RWPE2 (cell line): ENCODE measurements around the gene MEGF9.

Source experiments
- ATAC-seq: fragments of 200-7000 bp; cut with Tn5 transposase; 3 replicates; pipeline ENCODE4 v1.9.1; 2021; ENCODE audit warnings: low read depth
- DNase-seq: peaks from one replicate; pipeline ENCODE4 v3.0.0-alpha.2; 2020; ENCODE audit warnings: low spot score
- H3K27ac ChIP-seq: fragments of 450-650 bp; 2 replicates; pipeline ENCODE4 v1.5.1; 2017; ENCODE audit warnings: mild to moderate bottlenecking; ENCODE audit not compliant: poor library complexity, severe bottlenecking
- H3K27me3 ChIP-seq: fragments of 250-450 bp; sonication (Bioruptor Pico); 2 replicates; pipeline ENCODE4 v1.5.1; 2021; ENCODE audit warnings: mild to moderate bottlenecking, moderate library complexity; ENCODE audit not compliant: insufficient read depth, poor library complexity, severe bottlenecking
- H3K36me3 ChIP-seq: fragments of 250-450 bp; sonication (Bioruptor Pico); 2 replicates; pipeline ENCODE4 v1.5.1; 2020; ENCODE audit warnings: low read depth, mild to moderate bottlenecking, moderate library complexity
- H3K4me1 ChIP-seq: fragments of 250-450 bp; sonication (Bioruptor Pico); 2 replicates; pipeline ENCODE4 v1.5.1; 2021; ENCODE audit warnings: mild to moderate bottlenecking, moderate library complexity; ENCODE audit not compliant: insufficient read depth, poor library complexity, severe bottlenecking
- H3K4me3 ChIP-seq: fragments of 250-450 bp; sonication (Bioruptor Pico); 2 replicates; pipeline ENCODE4 v1.5.1; 2021; ENCODE audit warnings: mild to moderate bottlenecking, moderate library complexity; ENCODE audit not compliant: severe bottlenecking
- H3K9me3 ChIP-seq: fragments of 250-450 bp; sonication (Bioruptor Pico); 2 replicates; pipeline ENCODE4 v1.5.1; 2021; ENCODE audit warnings: mild to moderate bottlenecking, moderate library complexity; ENCODE audit not compliant: severe bottlenecking
- TF ChIP-seq, protein P1 (sequence below): fragments of 450-650 bp; IDR thresholded peaks from one replicate; pipeline ENCODE4 v1.5.1; 2017; ENCODE audit warnings: mild to moderate bottlenecking, moderate library complexity; ENCODE audit not compliant: poor library complexity, severe bottlenecking

The MEGF9 gene

DNA sequence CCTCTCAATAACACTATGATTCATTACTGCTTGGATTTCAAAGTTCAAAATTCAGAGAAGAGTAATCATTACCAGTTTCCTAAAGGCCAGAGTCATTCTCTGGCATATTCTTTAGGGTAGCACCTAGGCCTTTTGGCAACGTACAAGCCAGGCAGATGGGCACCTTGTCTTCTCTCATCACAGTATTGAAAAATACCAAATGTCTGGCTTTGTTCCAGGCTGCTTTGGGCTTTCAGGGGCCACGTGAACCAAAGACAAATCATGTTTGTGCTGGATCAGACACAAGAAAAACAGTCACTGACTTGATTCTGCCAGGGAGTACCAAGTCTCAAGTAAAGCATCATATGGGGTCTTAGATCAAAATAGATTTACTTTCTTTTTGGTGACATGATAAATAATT, 15.5 kb downstream of the MEGF9 start:
- ATAC-seq (no peak), DNase-seq (no peak)
- TF ChIP-seq, protein P1, sequence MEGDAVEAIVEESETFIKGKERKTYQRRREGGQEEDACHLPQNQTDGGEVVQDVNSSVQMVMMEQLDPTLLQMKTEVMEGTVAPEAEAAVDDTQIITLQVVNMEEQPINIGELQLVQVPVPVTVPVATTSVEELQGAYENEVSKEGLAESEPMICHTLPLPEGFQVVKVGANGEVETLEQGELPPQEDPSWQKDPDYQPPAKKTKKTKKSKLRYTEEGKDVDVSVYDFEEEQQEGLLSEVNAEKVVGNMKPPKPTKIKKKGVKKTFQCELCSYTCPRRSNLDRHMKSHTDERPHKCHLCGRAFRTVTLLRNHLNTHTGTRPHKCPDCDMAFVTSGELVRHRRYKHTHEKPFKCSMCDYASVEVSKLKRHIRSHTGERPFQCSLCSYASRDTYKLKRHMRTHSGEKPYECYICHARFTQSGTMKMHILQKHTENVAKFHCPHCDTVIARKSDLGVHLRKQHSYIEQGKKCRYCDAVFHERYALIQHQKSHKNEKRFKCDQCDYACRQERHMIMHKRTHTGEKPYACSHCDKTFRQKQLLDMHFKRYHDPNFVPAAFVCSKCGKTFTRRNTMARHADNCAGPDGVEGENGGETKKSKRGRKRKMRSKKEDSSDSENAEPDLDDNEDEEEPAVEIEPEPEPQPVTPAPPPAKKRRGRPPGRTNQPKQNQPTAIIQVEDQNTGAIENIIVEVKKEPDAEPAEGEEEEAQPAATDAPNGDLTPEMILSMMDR = no peak
- Histone ChIP-seq H3K4me3 (no peak overlapping the region), H3K27ac (no peak overlapping the region), H3K9me3 (peaks cover 4% of the 10 kb centered on the region), H3K36me3 (no peaks in the 10 kb centered on the region), H3K4me1 (no peaks in the 10 kb centered on the region), H3K27me3 (no peaks in the 10 kb centered on the region)

DNA sequence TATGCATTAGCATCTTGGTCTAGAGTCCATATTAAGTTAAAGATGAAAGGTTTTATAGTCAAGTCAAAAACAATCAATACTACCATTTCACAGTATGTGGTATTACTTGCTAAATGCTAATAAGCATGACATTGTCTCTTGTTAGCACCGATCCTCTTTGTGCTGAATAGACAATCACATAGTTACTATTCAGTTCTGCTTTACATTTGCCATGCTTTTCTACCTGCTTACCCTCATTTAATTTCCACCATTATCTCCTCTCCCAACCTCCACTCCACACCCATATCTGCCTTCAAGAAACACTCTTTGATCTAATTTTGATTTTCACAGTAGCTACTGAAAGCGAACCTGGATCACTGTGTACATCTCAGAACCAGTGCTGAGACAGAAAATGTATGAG, 16.8 kb downstream of the MEGF9 start:
- H3K9me3 ChIP-seq = peaks cover 4% of the 10 kb centered on the region
- H3K27me3 ChIP-seq = no peaks in the 10 kb centered on the region
- DNase-seq = no peak
- TF ChIP-seq, protein P1 = no peak
- H3K27ac ChIP-seq = no peak overlapping the region
- no peak overlapping the region for H3K4me3 ChIP-seq
- no peak for ATAC-seq
- H3K36me3 ChIP-seq = no peaks in the 10 kb centered on the region
- H3K4me1 ChIP-seq = no peaks in the 10 kb centered on the region

DNA sequence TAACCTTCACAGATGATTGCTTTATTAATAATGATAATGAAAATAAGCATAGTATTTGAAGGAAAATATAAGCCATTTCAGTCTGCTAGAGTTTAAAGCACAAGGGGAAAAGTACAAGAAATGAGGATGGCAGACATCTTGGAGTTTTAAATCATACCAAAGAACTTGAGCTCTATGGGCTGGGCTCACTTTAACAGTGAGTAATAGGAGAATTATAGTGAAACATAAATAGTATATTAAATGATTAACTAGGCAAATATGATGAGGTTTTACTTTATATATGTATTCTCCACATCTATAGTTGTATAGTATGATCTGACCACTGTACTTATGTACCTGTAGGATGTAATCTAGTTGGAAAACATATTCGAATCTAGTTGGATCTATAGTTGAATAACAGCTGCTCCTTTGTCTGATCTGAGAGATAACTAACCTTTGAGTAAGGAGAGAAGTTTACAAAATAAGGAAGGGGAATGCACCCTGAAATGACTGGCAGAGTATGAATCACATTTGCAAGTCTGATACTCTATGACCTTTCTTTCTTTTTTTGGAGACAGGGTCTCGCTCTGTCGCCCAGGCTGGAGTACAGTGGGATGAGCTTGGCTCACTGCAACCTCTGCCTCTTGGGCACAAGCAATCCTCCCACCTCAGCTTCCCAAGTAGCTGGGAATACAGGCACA, 17.6 kb downstream of the MEGF9 start:
- no peaks in the 10 kb centered on the region for H3K36me3 ChIP-seq
- H3K27me3 ChIP-seq = no peaks in the 10 kb centered on the region
- DNase-seq = no peak
- no peaks in the 10 kb centered on the region for H3K4me1 ChIP-seq
- peak; percentile 21; the same call in 1 of the 3 replicates for ATAC-seq
- TF ChIP-seq, protein P1 = no peak
- H3K4me3 ChIP-seq = no peak overlapping the region
- peaks cover 4% of the 10 kb centered on the region for H3K9me3 ChIP-seq
- no peak overlapping the region for H3K27ac ChIP-seq

DNA sequence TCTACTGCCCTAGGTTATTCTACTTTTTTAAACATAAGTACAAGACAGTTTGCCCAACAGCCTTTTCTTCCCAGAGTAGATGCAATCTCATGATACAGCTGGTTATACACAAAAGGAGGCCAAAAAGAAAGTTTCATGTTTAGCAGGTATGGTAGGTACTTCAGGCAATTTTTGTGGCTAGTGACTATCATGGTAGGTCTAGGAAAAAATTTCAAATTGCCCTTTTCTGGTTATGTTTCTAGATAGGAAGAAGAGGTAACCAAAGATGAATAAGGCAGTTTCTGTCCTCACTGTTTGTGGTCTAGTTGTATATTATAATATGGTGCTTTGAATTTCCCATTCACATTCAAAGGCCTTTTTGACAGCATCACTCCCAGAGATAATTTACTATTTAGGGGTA, 19.7 kb downstream of the MEGF9 start:
- Histone ChIP-seq H3K9me3 (no peaks in the 10 kb centered on the region), H3K4me1 (no peaks in the 10 kb centered on the region), H3K36me3 (no peaks in the 10 kb centered on the region), H3K27ac (no peak overlapping the region), H3K27me3 (no peaks in the 10 kb centered on the region), H3K4me3 (no peak overlapping the region)
- TF ChIP-seq, protein P1 = no peak
- no peak for ATAC-seq
- DNase-seq = no peak

DNA sequence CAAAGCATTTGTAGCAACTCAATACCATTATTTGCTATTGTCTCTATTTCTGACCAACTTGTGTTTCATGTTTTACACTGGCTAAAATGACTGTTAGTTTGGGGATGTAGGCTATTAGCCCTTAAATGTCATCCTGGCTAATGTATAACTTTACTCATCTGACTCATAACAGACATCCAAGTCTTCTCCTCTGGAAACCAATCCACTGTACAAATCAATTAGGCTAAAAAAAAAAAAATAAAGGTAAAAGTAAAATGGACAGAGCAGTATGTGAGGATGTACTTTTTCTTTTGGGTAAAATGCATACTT, 20.6 kb downstream of the MEGF9 start:
- ATAC-seq (no peak), DNase-seq (no peak)
- no peaks in the 10 kb centered on the region for H3K9me3 ChIP-seq
- no peaks in the 10 kb centered on the region for H3K4me1 ChIP-seq
- no peak overlapping the region for H3K4me3 ChIP-seq
- H3K36me3 ChIP-seq = no peaks in the 10 kb centered on the region
- TF ChIP-seq, protein P1 = no peak
- H3K27me3 ChIP-seq = no peaks in the 10 kb centered on the region
- H3K27ac ChIP-seq = no peak overlapping the region
